Tibial nerve (tissue), 4 donors: Measurements from ENCODE around the gene CORO1A.

Experiments
- EP300 ChIP-seq, 2 donors: sonication (generic); formaldehyde crosslinking; IDR thresholded peaks; one replicate each; pipeline ENCODE4 v1.6.1; 2017; ENCODE audit warnings: antibody characterized with exemption in 2 of 2, mild to moderate bottlenecking in 1 of 2
- POLR2A ChIP-seq, 2 donors: fragments of 450-650 bp; IDR thresholded peaks; one replicate each; pipeline ENCODE4 v1.6.1; 2017; ENCODE audit warnings: antibody characterized with exemption in 2 of 2, mild to moderate bottlenecking in 2 of 2, moderate library complexity in 2 of 2
- TF ChIP-seq, protein P1 (sequence below), 5 experiments: fragments of 200-600 bp in 3 of 5; fragments of 450-650 bp in 2 of 5; sonication (generic) in 3 of 5; IDR thresholded peaks; one replicate each; pipeline ENCODE4 v1.5.1; 2016 to 2019; ENCODE audit warnings: antibody characterized with exemption in 5 of 5, mild to moderate bottlenecking in 3 of 5, moderate library complexity in 2 of 5

DNA sequence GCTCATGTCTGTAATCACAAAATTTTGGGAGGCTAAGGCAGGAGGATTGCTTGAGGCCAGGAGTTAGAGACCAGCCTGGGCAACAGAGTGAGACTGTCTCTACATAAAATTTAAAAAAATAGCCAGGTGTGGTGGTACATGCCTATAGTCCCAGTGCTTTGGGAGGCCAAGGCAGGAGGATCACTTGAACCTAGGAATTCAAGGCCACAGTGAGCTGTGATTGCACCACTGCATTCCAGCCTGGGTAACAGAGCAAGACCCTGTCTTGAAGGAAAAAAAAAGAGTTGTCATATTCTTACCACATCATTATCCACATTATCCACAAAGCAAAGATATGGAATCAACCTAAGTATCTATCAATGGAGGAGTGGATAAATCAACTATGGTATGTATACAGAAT lies 39.4 kb upstream of the CORO1A start:
- TF ChIP-seq, protein P1, sequence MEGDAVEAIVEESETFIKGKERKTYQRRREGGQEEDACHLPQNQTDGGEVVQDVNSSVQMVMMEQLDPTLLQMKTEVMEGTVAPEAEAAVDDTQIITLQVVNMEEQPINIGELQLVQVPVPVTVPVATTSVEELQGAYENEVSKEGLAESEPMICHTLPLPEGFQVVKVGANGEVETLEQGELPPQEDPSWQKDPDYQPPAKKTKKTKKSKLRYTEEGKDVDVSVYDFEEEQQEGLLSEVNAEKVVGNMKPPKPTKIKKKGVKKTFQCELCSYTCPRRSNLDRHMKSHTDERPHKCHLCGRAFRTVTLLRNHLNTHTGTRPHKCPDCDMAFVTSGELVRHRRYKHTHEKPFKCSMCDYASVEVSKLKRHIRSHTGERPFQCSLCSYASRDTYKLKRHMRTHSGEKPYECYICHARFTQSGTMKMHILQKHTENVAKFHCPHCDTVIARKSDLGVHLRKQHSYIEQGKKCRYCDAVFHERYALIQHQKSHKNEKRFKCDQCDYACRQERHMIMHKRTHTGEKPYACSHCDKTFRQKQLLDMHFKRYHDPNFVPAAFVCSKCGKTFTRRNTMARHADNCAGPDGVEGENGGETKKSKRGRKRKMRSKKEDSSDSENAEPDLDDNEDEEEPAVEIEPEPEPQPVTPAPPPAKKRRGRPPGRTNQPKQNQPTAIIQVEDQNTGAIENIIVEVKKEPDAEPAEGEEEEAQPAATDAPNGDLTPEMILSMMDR (IDR thresholded peaks at IDR 0.05), result no peak
- TF ChIP-seq EP300 (IDR thresholded peaks at IDR 0.05) (no peak), POLR2A (IDR thresholded peaks at IDR 0.05) (no peak)
